IPS DF 4.7 (cell line): ENCODE measurements around the gene SLC12A1.

ENCODE experiments used
- DNase-seq: peaks from one replicate; pipeline ENCODE4 v3.0.0-alpha.2; 2013; ENCODE audit warnings: low spot score; ENCODE audit errors: extremely low read depth

The SLC12A1 gene

GRCh38 chr15:48205981-48206380 lies at the start of gene SLC12A1:
TSS of gene SLC12A1 (plus strand) at chr15:48206302. CDS start at chr15:48207720, 1,418 bp downstream.
- DNase-seq, result no peak

GRCh38 chr15:48168616-48169015 lies 37.5 kb upstream of the SLC12A1 start:
- DNase-seq, result no peak

GRCh38 chr15:48170981-48171380 lies 35.1 kb upstream of the SLC12A1 start:
- no peak for DNase-seq

GRCh38 chr15:48175126-48175525 lies 31.0 kb upstream of the SLC12A1 start:
- DNase-seq, result no peak

DNA sequence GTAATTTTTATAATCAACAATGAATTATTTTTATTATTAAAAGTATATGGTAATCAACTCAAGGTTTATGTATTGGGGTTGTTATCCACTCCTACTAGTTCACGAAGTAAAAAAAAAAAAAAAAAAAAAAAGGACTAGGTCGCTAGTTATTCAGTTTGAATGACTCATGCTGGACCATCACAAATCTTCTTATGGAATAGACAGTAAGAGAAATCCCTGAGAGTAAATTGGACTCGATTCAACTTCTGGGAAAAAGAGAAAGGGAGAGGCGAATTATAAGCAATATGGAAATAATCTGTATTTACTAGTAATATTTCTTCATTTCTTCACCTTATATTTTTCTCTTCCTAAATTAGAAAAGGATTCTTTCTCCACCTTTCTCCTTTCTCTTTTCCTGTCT lies 30.0 kb upstream of the SLC12A1 start:
- DNase-seq, result no peak

- DNase-seq, result no peak
Measured at GRCh38 chr15:48176957-48177356, 29.1 kb upstream of the SLC12A1 start.

DNA sequence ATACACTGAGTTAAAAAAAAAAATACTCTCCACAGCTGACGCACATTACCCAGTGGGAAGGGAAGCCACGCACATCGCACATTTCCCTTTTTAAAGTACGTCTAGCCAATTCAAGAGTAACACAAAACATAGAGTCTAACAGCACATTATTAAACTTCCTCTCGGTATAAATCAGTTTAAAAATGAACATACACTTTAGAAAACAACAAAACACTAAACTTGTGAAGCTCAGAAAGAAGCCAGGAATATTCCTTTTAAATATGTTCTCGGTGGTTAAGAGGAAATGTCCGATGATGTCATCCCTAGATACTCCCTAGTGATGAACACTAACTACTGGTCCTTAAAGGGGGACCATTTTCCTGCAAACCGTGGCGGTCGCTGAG lies 28.7 kb upstream of the SLC12A1 start:
- DNase-seq, result no peak

DNA sequence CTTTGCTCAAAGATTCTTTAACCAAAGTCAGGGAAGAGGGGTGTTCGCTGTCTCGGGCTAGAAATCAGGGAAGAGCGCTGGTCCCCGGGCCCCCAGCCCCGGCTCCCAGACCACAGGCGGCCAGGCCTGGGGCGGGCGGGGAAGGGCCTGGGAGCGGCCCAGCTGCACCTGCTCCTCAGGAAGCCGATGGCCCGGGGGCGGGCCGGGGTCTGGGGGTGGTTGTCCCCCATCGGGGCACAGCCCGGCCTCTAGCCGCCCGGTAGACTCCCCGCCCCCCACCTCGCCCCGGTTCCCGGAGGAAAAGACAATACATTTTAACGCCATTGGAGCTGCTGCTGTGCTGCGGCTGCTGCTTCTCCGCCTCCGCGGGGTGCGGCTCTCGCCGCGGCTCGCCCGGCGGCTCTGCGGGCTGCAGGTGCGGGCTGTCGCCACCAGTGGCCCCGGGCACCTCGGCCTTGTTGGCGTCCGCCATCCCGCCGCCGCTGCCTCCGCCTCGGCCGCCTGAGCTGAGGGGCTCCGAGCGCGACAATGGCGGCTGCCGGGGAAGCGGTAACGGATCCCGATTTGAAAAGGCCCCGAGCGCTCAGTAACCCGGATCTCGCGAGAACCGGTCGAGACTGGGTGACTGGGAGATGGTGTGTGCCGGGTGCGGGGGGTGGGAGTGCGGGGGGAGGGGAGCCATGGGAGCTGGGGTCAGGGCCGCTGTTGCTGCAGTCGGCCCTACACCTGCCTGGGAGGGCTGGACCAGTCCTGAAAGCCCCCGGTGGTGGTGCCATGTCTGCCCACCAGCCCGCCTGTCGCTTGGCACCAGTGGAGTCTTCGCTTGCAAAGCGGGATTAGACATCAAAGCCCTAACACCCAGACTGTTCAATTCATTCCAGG lies 28.1 kb upstream of the SLC12A1 start, which contains the start of gene MYEF2:
TSS of gene MYEF2 (minus strand) at position 530 of the 882 bp plus-strand sequence. CDS start at position 472, 58 bp downstream.
- peak; percentile 53 for DNase-seq

DNA sequence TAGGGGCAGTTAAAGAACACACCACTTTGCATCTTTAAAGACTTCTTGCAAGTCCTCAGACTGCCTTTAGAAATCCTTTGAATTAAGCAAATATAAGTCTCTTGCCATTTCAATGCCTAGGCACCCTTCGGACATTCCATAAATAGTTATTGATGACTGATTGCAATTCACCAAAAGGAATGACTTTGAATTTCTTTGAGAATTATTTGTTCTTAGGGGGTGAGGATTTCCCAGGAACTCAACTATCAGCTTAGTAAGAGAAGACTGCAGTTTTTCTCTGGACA lies 27.5 kb upstream of the SLC12A1 start:
- DNase-seq, result no peak

- no peak for DNase-seq
Measured at GRCh38 chr15:48182749-48183148, 23.4 kb upstream of the SLC12A1 start.

DNA sequence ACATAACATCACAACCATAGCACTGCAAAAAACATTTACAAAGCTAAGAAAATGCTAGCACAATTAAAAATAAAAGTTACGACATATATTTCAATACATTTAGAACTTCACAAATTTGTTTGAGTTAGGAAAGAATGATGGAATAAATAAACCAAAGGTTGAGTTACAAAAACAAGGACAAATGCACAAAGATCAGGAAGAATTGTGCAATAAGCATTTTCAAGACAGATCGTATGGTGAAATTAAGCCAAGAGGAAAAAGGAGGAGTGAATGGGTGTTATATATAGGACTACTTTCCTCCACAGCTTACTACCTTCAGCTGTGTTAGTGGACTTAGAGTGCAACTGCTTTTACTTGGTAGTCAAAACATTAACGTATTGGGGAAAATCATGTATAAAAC lies 20.6 kb upstream of the SLC12A1 start:
- no peak for DNase-seq

DNA sequence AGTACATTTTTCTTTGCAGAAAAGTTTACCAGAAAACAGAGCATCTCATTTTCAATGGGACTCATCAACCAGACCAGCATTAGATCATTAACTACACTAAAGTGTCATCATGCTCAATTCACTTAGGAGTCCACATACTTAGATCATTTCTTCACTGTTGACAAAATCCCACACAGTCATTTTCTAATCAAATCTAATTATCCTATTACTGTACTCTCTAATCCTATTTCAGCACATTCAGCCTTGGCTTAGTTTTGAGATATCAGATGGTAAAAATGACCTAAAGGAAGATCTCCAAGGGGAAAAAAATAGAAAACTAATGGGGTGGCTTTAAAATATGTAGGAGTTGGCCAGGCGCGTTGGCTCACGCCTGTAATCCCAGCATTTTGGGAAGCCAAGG lies 19.8 kb upstream of the SLC12A1 start:
- no peak for DNase-seq

DNA sequence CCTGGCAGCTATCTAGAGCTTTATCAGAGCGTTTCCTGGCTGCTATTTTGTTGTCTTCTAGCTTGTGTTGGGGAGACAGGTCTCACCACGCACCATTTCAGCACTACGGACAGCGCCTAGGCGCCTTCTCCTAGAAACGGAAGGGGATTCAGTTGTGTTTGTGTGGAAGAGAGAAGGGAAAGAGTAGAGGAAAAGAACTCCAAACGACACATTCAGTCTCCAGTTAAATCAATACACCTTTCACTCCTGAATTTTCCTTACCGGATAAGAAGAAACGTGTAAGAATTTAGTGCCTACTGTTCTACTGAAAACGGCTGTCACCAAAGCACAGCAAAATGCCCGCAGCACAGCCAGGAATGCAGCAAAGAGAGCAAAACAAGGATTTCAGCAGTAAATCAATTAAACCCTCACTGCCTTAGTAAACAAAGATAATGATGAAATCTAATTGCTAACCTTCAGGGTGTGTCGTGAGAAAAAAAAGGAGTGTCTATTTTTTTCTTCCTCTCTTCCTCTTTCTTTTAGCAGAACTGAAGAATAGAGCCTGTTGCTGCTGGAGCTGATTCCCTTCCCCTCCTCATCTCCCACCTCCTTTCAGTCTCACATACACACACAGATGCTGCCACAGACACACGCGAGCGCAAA lies 15.0 kb upstream of the SLC12A1 start:
- DNase-seq, result peak; percentile 58

GRCh38 chr15:48191574-48192225 lies 14.4 kb upstream of the SLC12A1 start, which contains the start of gene CTXN2:
TSS of gene CTXN2 (plus strand) at chr15:48191665. CDS start at chr15:48201301, 9,636 bp downstream.
- no peak for DNase-seq

GRCh38 chr15:48202068-48202467 lies 4.0 kb upstream of the SLC12A1 start:
- no peak for DNase-seq

GRCh38 chr15:48221261-48221660 lies 15.2 kb downstream of the SLC12A1 start:
- no peak for DNase-seq

DNA sequence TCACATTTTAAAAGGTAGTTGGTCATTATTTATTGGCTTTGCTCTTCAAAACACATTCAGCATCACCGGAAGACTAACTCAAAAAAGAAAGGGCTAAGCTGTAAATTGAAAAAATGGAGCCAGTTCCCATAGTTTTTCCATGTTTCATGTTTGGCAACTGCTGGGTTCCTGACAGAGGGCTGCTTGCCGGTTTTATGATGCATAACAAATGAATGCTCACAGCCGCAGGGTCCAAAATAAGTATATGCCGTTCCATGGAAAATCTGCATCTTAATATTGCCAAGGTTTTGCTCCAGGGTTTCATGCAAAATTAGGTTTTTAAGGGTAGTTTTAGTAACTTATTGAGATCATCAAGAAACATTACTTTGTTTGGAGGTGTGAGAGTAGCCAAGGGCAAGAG lies 15.8 kb downstream of the SLC12A1 start:
- DNase-seq, result no peak

GRCh38 chr15:48222627-48223026 lies 16.5 kb downstream of the SLC12A1 start:
- no peak for DNase-seq

GRCh38 chr15:48225771-48226170 lies 19.7 kb downstream of the SLC12A1 start:
- no peak for DNase-seq

DNA sequence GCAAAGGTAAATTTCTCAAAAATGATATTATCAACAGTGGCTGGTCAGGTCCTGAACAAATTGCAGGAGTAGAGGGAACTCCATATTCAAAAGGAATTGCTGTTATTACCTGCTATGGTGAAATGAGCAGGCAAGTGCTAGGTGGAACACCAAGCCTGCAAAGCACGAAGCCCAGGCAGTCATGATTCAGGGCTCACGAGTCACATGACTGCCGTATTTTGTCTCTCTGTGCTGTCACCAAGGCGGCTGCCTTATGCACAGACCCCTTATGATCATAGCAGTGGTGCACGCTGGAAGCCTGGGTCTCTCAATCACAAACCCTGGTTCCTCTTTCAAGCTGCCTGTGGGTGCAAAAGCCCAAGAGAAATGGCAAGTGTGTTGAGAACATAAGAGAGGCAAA lies 24.4 kb downstream of the SLC12A1 start:
- DNase-seq, result no peak

DNA sequence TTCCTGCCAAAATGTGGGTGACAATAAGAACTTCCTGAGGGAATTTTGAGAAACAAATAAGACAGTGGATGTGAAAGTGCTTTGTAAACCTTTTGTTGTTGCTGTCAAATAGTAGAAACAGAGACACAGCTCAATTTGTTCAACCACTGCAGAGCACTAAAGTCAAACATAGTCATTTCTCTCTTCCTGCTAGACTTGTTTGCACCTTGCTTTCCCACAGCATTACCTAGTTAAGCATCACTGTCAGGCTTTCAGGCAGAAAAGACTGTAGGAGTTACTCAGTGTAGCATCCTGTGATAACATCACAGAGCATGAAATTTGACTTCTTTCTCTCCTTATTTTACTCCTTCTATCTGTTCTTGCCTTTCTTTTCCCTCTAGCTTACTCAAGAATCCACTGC lies 27.1 kb downstream of the SLC12A1 start:
- DNase-seq, result no peak

DNA sequence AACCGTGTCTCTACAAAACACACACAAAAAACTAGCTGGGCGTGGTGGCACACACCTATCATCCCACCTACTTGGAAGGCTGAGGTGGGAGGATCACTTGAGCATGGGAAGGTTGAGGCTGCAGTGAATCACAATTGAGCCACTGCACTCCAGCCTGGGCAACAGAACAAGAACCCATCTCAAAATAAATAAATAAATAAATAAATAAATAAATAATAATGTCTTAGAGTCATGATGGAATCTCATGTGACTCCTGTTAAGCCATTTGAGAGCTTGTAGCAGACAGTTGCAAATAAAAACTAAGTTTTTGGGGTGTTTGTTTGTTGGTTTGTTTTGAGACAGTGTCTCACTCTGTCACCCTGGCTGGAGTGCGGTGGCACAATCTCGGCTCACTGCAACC lies 33.2 kb downstream of the SLC12A1 start:
- DNase-seq, result no peak
